Thyroid gland (tissue), 4 donors: ENCODE measurements around the gene SMIM35.

ENCODE experiments used
- CTCF ChIP-seq, 6 experiments: fragments of 200-600 bp in 3 of 6; fragments of 450-650 bp in 3 of 6; sonication (generic) in 3 of 6; IDR thresholded peaks; one replicate each; pipeline ENCODE4 v1.5.1; 2016 to 2019; ENCODE audit warnings: antibody characterized with exemption in 6 of 6, mild to moderate bottlenecking in 2 of 6, inconsistent platforms in 1 of 6, moderate library complexity in 1 of 6
- POLR2A ChIP-seq, 2 donors: fragments of 450-650 bp; IDR thresholded peaks; one replicate each; pipeline ENCODE4 v1.6.1; 2017; ENCODE audit warnings: antibody characterized with exemption in 2 of 2, mild to moderate bottlenecking in 2 of 2, moderate library complexity in 1 of 2

- TF ChIP-seq CTCF (IDR thresholded peaks at IDR 0.05) = no peak
- TF ChIP-seq POLR2A (IDR thresholded peaks at IDR 0.05) = no peak
These were observed 17.7 kb downstream of the SMIM35 start for GRCh38 chr11:118068945-118069612.
